ENCODE data around the gene DUS2. TPM values are rescaled to one million over a fixed set of nuclear protein-coding genes. Genes with fewer than 3 reads are reported as not detected.
A peak's percentile ranks its signal among the peaks of the same experiment; 100 is the strongest.
"Not testable (repeated sequence)": the region's sequence is repeated elsewhere in the genome, so short reads cannot be mapped to it uniquely, and the experiment has no call there.

The DUS2 gene
- total RNA-seq, 4 donors from 2014 or later: 10.0 to 14.1 (median 12.9) TPM

GRCh38 chr16:68096491-68096890 lies 73.4 kb downstream of the DUS2 start:
- H3K27me3 ChIP-seq: no peaks in the 10 kb centered on the region
- no peaks in the 10 kb centered on the region for H3K36me3 ChIP-seq
- peaks cover 26 to 35% of the 10 kb centered on the region in 2 donors for H3K4me1 ChIP-seq
- no peaks in the 10 kb centered on the region for H3K9me3 ChIP-seq
- intact Hi-C loops (cut with DNase I): no loop called here
- no peak for TF ChIP-seq POLR2A (IDR thresholded peaks at IDR 0.05)
- no peak for TF ChIP-seq CTCF (IDR thresholded peaks at IDR 0.05)
- 91 to 95% methylated on average over 2 of the region's 2 CpGs for WGBS, 2 donors
- no peak for DNase-seq
- H3K27ac ChIP-seq: no peak overlapping the region
- H3K4me3 ChIP-seq (replicated peaks in 1 of 3): no peak overlapping the region

GRCh38 chr16:68097088-68097487 lies 74.0 kb downstream of the DUS2 start:
- H3K4me3 ChIP-seq (replicated peaks in 1 of 3): no peak overlapping the region
- H3K27me3 ChIP-seq: no peaks in the 10 kb centered on the region
- H3K36me3 ChIP-seq: no peaks in the 10 kb centered on the region
- DNase-seq: no peak
- H3K9me3 ChIP-seq: no peaks in the 10 kb centered on the region
- TF ChIP-seq CTCF (IDR thresholded peaks at IDR 0.05) (no peak), POLR2A (IDR thresholded peaks at IDR 0.05) (no peak)
- H3K27ac ChIP-seq: no peak overlapping the region
- peaks cover 23 to 29% of the 10 kb centered on the region in 2 donors for H3K4me1 ChIP-seq
- intact Hi-C loops (cut with DNase I): no loop called here

GRCh38 chr16:68097895-68098294 lies 74.8 kb downstream of the DUS2 start:
- intact Hi-C loops (cut with DNase I): no loop called here
- TF ChIP-seq CTCF (IDR thresholded peaks at IDR 0.05) (no peak), POLR2A (IDR thresholded peaks at IDR 0.05) (no peak)
- Histone ChIP-seq H3K4me3 (replicated peaks in 1 of 3) (no peak overlapping the region), H3K27ac (no peak overlapping the region), H3K36me3 (no peaks in the 10 kb centered on the region), H3K4me1 (peaks cover 15 to 21% of the 10 kb centered on the region in 2 donors), H3K27me3 (no peaks in the 10 kb centered on the region), H3K9me3 (no peaks in the 10 kb centered on the region)
- no peak for DNase-seq
- WGBS, 2 donors: 97 to 99% methylated on average over 3 of the region's 3 CpGs

- no peak overlapping the region for H3K4me3 ChIP-seq (replicated peaks in 1 of 3)
- H3K27ac ChIP-seq: no peak overlapping the region
- H3K36me3 ChIP-seq: no peaks in the 10 kb centered on the region
- intact Hi-C loops (cut with DNase I): no loop called here
- H3K27me3 ChIP-seq: no peaks in the 10 kb centered on the region
- TF ChIP-seq POLR2A (IDR thresholded peaks at IDR 0.05) (no peak), CTCF (IDR thresholded peaks at IDR 0.05) (no peak)
- DNase-seq: peak in 1 of 2 donors; percentile 27
- H3K9me3 ChIP-seq: no peaks in the 10 kb centered on the region
- 82 to 90% methylated on average over 4 of the region's 4 CpGs for WGBS, 2 donors
- H3K4me1 ChIP-seq: peaks cover 2 to 16% of the 10 kb centered on the region in 2 donors
These were observed 77.4 kb downstream of the DUS2 start for GRCh38 chr16:68100488-68100887.

GRCh38 chr16:68105611-68106010 lies 82.5 kb downstream of the DUS2 start:
- Histone ChIP-seq H3K4me1 (peaks cover 0 to 13% of the 10 kb centered on the region in 2 donors), H3K9me3 (no peaks in the 10 kb centered on the region), H3K36me3 (no peaks in the 10 kb centered on the region), H3K27ac (no peak overlapping the region), H3K27me3 (no peaks in the 10 kb centered on the region), H3K4me3 (replicated peaks in 1 of 3) (no peak overlapping the region)
- 95 to 96% methylated on average over 3 of the region's 3 CpGs for WGBS, 2 donors
- no peak for DNase-seq
- TF ChIP-seq POLR2A (IDR thresholded peaks at IDR 0.05) (no peak), CTCF (IDR thresholded peaks at IDR 0.05) (no peak)
- intact Hi-C loops (cut with DNase I): no loop called here

- H3K27me3 ChIP-seq; H3K9me3 ChIP-seq; DNase-seq; H3K27ac ChIP-seq; intact Hi-C loops (cut with DNase I); H3K4me3 ChIP-seq (replicated peaks in 1 of 3); H3K36me3 ChIP-seq: not testable (repeated sequence)
- peaks cover 0 to 10% of the 10 kb centered on the region in 2 donors for H3K4me1 ChIP-seq
- WGBS, 2 donors: 91 to 92% methylated on average over 9 of the region's 9 CpGs
These were observed 84.3 kb downstream of the DUS2 start for GRCh38 chr16:68107230-68107928.

GRCh38 chr16:68109156-68109555 lies 86.1 kb downstream of the DUS2 start:
- H3K36me3 ChIP-seq; H3K27me3 ChIP-seq; H3K27ac ChIP-seq; H3K4me1 ChIP-seq; H3K9me3 ChIP-seq; intact Hi-C loops (cut with DNase I); H3K4me3 ChIP-seq (replicated peaks in 1 of 3); DNase-seq: not testable (repeated sequence)
- WGBS, 2 donors: 97 to 98% methylated on average over 5 of the region's 5 CpGs

GRCh38 chr16:68110611-68111010 lies 87.5 kb downstream of the DUS2 start:
- H3K4me3 ChIP-seq (replicated peaks in 1 of 3); H3K27ac ChIP-seq; H3K9me3 ChIP-seq; DNase-seq; intact Hi-C loops (cut with DNase I); H3K4me1 ChIP-seq; H3K27me3 ChIP-seq; H3K36me3 ChIP-seq: not testable (repeated sequence)
- 96 to 97% methylated on average over 2 of the region's 2 CpGs for WGBS, 2 donors
